ENCODE results near the gene EXD1. TPM values are rescaled to one million over a fixed set of nuclear protein-coding genes. Genes with fewer than 3 reads are reported as not detected.

The EXD1 gene
- total RNA-seq, 1 experiment from 2014 or later: not detected

- Histone ChIP-seq H4K20me1 (ENCODE audit: insufficient read depth) (no peaks in the 10 kb centered on the region), H3K4me2 (ENCODE audit: low read length) (no peak overlapping the region), H3K79me2 (ENCODE audit: insufficient read depth, low read length) (peaks cover 5% of the 10 kb centered on the region), H3K9me3 (ENCODE audit: control insufficient read depth in 1 of 2, insufficient read depth in 1 of 2, low read depth in 1 of 2, low read length in 2 of 2) (no peaks in the 10 kb centered on the region), H2AFZ (ENCODE audit: low read depth, low read length, poor library complexity, severe bottlenecking) (no peak overlapping the region), H3K36me3 (ENCODE audit: control insufficient read depth in 1 of 2, insufficient read depth in 2 of 2, low read length in 2 of 2) (peaks cover 0 to 6% of the 10 kb centered on the region in 2 experiments; a peak in 2 of 4 replicates), H3K9me2 (ENCODE audit: insufficient read depth) (no peaks in the 10 kb centered on the region), H3K4me1 (ENCODE audit: control insufficient read depth in 1 of 2, insufficient read depth in 2 of 2, low read length in 2 of 2) (peaks cover 14 to 35% of the 10 kb centered on the region in 2 experiments), H3K27me3 (ENCODE audit: insufficient read depth, low read length) (no peaks in the 10 kb centered on the region), H3K4me3 (replicated peaks in 1 of 2; ENCODE audit: low read depth in 1 of 2, low read length in 2 of 2) (no peak overlapping the region), H3K27ac (ENCODE audit: low read depth, low read length) (no peak overlapping the region), H3K9ac (ENCODE audit: low read length) (no peak overlapping the region)
- CTCF ChIA-PET: no interaction called here
- POLR2A ChIA-PET: no interaction called here
- intact Hi-C loops (cut with micrococcal nuclease): no loop called here
- TF ChIP-seq MAX (IDR thresholded peaks at IDR 0.05) (no peak), POLR2AphosphoS5 (IDR thresholded peaks at IDR 0.05; ENCODE audit: low read depth, low read length) (no peak), TCF7L2 (IDR thresholded peaks at IDR 0.05; ENCODE audit: borderline replicate concordance, extremely low read depth, insufficient read depth, insufficient read length) (no peak), REST (IDR thresholded peaks at IDR 0.05; ENCODE audit: low read depth) (no peak), CBX3 (IDR thresholded peaks at IDR 0.05; ENCODE audit: low read depth) (no peak), EZH2phosphoT487 (IDR thresholded peaks at IDR 0.05; ENCODE audit: borderline replicate concordance) (no peak), YY1 (IDR thresholded peaks at IDR 0.05; ENCODE audit: extremely low read depth, insufficient replicate concordance, low read depth, low read length) (no peak), ELF1 (IDR thresholded peaks at IDR 0.05; ENCODE audit: borderline replicate concordance, low read depth) (no peak), ZBTB33 (IDR thresholded peaks at IDR 0.05; ENCODE audit: extremely low read depth, insufficient replicate concordance, low read length) (no peak), POLR2A (IDR thresholded peaks at IDR 0.05; ENCODE audit: borderline replicate concordance, extremely low read depth, insufficient read depth, insufficient read length) (no peak), ZNF274 (IDR thresholded peaks at IDR 0.05; ENCODE audit: low read depth, low read length) (no peak), JUND (IDR thresholded peaks at IDR 0.05) (no peak), SIN3A (IDR thresholded peaks at IDR 0.05; ENCODE audit: low read depth) (no peak), EGR1 (IDR thresholded peaks at IDR 0.05; ENCODE audit: low read depth) (no peak)
- no TSS peak for BruUV-seq (replicated peaks)
- ATAC-seq: no peak
- no peak for DNase-seq (ENCODE audit: low read depth, low spot score)
- RAD21 ChIA-PET (ENCODE audit: low non-redundant PET in 1 of 2, low total read pairs in 2 of 2, uncharacterized antibody in 2 of 2, unreplicated experiment in 2 of 2): no interaction called here
These were observed 25.5 kb upstream of the EXD1 start for GRCh38 chr15:41256103-41256502.
